OCI-LY7 (cell line): Measurements from ENCODE around the gene MTHFD2. TPM values are rescaled to one million over a fixed set of nuclear protein-coding genes. Genes with fewer than 3 reads are reported as not detected.
A peak's percentile ranks its signal among the peaks of the same experiment; 100 is the strongest.

Source experiments
- BruUV-seq: library from RNA; stranded (reverse); fragments of 400-500 nt; replicated peaks from 2 replicates; lab custom pipeline; 2021; lab: Mats Ljungman, UMichigan
- CTCF ChIA-PET: fragments of 300-600 bp; sonication (Branson Sonifier 250); formaldehyde crosslinking; loops from one replicate; lab custom pipeline; 2022; ENCODE audit warnings: antibody characterized with exemption; ENCODE audit not compliant: unreplicated experiment; lab: Charles Lee
- POLR2A ChIA-PET: fragments of 300-600 bp; sonication (Branson Sonifier 250); formaldehyde crosslinking; loops from one replicate; lab custom pipeline; 2022; ENCODE audit warnings: antibody characterized with exemption; lab: Charles Lee
- DNase-seq: peaks from one replicate; pipeline ENCODE4 v3.0.0-alpha.2; 2015; ENCODE audit warnings: low spot score
- H2AFZ ChIP-seq: fragments of 200-600 bp; sonication (generic), shearing (Covaris generic); 2 replicates; pipeline ENCODE4 v1.6.1; 2014; ENCODE audit warnings: mild to moderate bottlenecking, antibody characterized with exemption, low read length, moderate library complexity
- H3K27ac ChIP-seq: fragments of 200-600 bp; sonication (generic); 2 replicates; pipeline ENCODE4 v1.5.1; 2014; ENCODE audit warnings: mixed run types, low read depth, mild to moderate bottlenecking, moderate library complexity, low read length, inconsistent platforms; ENCODE audit not compliant: poor library complexity, severe bottlenecking
- H3K36me3 ChIP-seq: fragments of 200-600 bp; sonication (generic); 2 replicates; pipeline ENCODE4 v1.6.1; 2014; ENCODE audit warnings: mild to moderate bottlenecking, antibody characterized with exemption, low read length, moderate library complexity, mixed read lengths; ENCODE audit not compliant: insufficient read depth
- H3K4me1 ChIP-seq: fragments of 200-600 bp; sonication (generic); 2 replicates; pipeline ENCODE4 v1.5.1; 2014; ENCODE audit warnings: mild to moderate bottlenecking, low read length; ENCODE audit not compliant: insufficient read depth, poor library complexity, severe bottlenecking
- H3K4me2 ChIP-seq: fragments of 200-600 bp; sonication (generic); 2 replicates; pipeline ENCODE4 v1.6.1; 2014; ENCODE audit warnings: mild to moderate bottlenecking, low read length
- H3K4me3 ChIP-seq: fragments of 200-600 bp; sonication (generic); 2 replicates; pipeline ENCODE4 v1.5.1; 2014; ENCODE audit warnings: mild to moderate bottlenecking, low read depth, low read length; ENCODE audit not compliant: poor library complexity, severe bottlenecking
- H3K79me2 ChIP-seq: fragments of 200-600 bp; sonication (generic); 2 replicates; pipeline ENCODE4 v1.6.1; 2016; ENCODE audit warnings: low read depth, mild to moderate bottlenecking, low read length, moderate library complexity, mixed read lengths; ENCODE audit not compliant: insufficient read depth
- H3K9me2 ChIP-seq: fragments of 200-600 bp; sonication (generic); 2 replicates; pipeline ENCODE4 v1.6.1; 2016; ENCODE audit warnings: mild to moderate bottlenecking, low read length, mixed read lengths; ENCODE audit not compliant: insufficient read depth
- H3K9me3 ChIP-seq: fragments of 200-600 bp; sonication (generic); 2 replicates; pipeline ENCODE4 v1.6.1; 2014; ENCODE audit warnings: mild to moderate bottlenecking, mixed run types, low read length, mixed read lengths
- H4K20me1 ChIP-seq: fragments of 200-600 bp; sonication (generic); 2 replicates; pipeline ENCODE4 v1.6.1; 2014; ENCODE audit warnings: mild to moderate bottlenecking, antibody characterized with exemption, low read length, moderate library complexity, mixed read lengths; ENCODE audit not compliant: insufficient read depth
- CTCF ChIP-seq: fragments of 200-600 bp; sonication (generic); conservative IDR thresholded peaks from 2 replicates; pipeline ENCODE4 v1.5.1; 2014; ENCODE audit warnings: mild to moderate bottlenecking, antibody characterized with exemption, low read length, moderate library complexity, mixed read lengths
- EZH2phosphoT487 ChIP-seq: fragments of 200-600 bp; sonication (generic); IDR thresholded peaks from 2 replicates; pipeline ENCODE4 v1.6.1; 2018; ENCODE audit warnings: low read depth, borderline replicate concordance, mild to moderate bottlenecking, mixed run types, antibody characterized with exemption, low read length, moderate library complexity, mixed read lengths
- intact Hi-C: fragments of 100-400 bp; cut with micrococcal nuclease; formaldehyde crosslinking; loops from one replicate; pipeline ENCODE4 v1.10.0; 2022; ENCODE audit not compliant: unreplicated experiment
- total RNA-seq, 2 experiments: library from RNA; depleted of rRNA in 1 of 2; stranded (reverse); fragments of >200 nt in 1 of 2; shearing (Covaris generic) in 1 of 2; gene quantifications; 2 replicates each; pipeline ENCODE4 v1.2.3, GENCODE V29; 2014 to 2022

MTHFD2 gene
- total RNA-seq, 2 experiments from 2014 or later: 220 to 365 TPM

GRCh38 chr2:74188018-74188601 lies 10.3 kb upstream of the MTHFD2 start:
- H4K20me1 ChIP-seq: no peaks in the 10 kb centered on the region
- no peak overlapping the region for H3K27ac ChIP-seq
- H3K4me1 ChIP-seq: peaks cover 63% of the 10 kb centered on the region
- H3K9me3 ChIP-seq: no peaks in the 10 kb centered on the region
- intact Hi-C loops: no loop called here
- no peak overlapping the region for H3K4me3 ChIP-seq
- no peaks in the 10 kb centered on the region for H3K79me2 ChIP-seq
- ChIA-PET CTCF (no interaction called here), POLR2A (interaction anchor here (0.7 to 1.8 kb wide), 3 partner anchors 10 to 20 kb away, joined by 4 to 11 read pairs (median 6); partner anchors contain the start of genes MOB1A and MTHFD2)
- BruUV-seq: no TSS peak
- peak overlapping the region; percentile 6; the same call in 1 of the 2 replicates for H3K4me2 ChIP-seq
- H3K9me2 ChIP-seq: no peaks in the 10 kb centered on the region
- TF ChIP-seq EZH2phosphoT487 (no peak), CTCF (no peak)
- peak overlapping the region; percentile 66 for H2AFZ ChIP-seq
- no peak for DNase-seq
- no peaks in the 10 kb centered on the region for H3K36me3 ChIP-seq

GRCh38 chr2:74188696-74189095 lies 9.7 kb upstream of the MTHFD2 start:
- H3K79me2 ChIP-seq: no peaks in the 10 kb centered on the region
- H3K9me3 ChIP-seq: no peaks in the 10 kb centered on the region
- ChIA-PET POLR2A (interaction anchor here (0.7 to 1.8 kb wide), 3 partner anchors 10 to 20 kb away, joined by 4 to 11 read pairs (median 6); partner anchors contain the start of genes MOB1A and MTHFD2), CTCF (no interaction called here)
- no peaks in the 10 kb centered on the region for H4K20me1 ChIP-seq
- H3K27ac ChIP-seq: no peak overlapping the region
- no peak for DNase-seq
- TF ChIP-seq CTCF: no peak
- no peak for TF ChIP-seq EZH2phosphoT487
- peaks cover 58% of the 10 kb centered on the region for H3K4me1 ChIP-seq
- H2AFZ ChIP-seq: no peak overlapping the region
- no peak overlapping the region for H3K4me3 ChIP-seq
- H3K36me3 ChIP-seq: no peaks in the 10 kb centered on the region
- no peak overlapping the region for H3K4me2 ChIP-seq
- intact Hi-C loops: no loop called here
- BruUV-seq: no TSS peak
- H3K9me2 ChIP-seq: no peaks in the 10 kb centered on the region
